Right renal pelvis (tissue), 4 donors: Measurements from ENCODE around the gene TP73. TPM values are rescaled to one million over a fixed set of nuclear protein-coding genes. Genes with fewer than 3 reads are reported as not detected.

Source experiments
- DNase-seq, 4 donors: peaks; one replicate each; pipeline ENCODE4 v3.0.0-alpha.2; 2013; ENCODE audit warnings: low read depth in 4 of 4, low spot score in 3 of 4, missing footprints in 1 of 4
- polyA plus RNA-seq, 4 donors: library from polyadenylated mRNA; unstranded; fragments of 120-200 nt; gene quantifications; one replicate each; pipeline ENCODE4 v1.2.1, GENCODE V29; 2013; ENCODE audit not compliant: insufficient read length in 4 of 4

Gene TP73
- polyA plus RNA-seq, 4 donors = 0.55 to 0.70 (median 0.62) TPM

DNA sequence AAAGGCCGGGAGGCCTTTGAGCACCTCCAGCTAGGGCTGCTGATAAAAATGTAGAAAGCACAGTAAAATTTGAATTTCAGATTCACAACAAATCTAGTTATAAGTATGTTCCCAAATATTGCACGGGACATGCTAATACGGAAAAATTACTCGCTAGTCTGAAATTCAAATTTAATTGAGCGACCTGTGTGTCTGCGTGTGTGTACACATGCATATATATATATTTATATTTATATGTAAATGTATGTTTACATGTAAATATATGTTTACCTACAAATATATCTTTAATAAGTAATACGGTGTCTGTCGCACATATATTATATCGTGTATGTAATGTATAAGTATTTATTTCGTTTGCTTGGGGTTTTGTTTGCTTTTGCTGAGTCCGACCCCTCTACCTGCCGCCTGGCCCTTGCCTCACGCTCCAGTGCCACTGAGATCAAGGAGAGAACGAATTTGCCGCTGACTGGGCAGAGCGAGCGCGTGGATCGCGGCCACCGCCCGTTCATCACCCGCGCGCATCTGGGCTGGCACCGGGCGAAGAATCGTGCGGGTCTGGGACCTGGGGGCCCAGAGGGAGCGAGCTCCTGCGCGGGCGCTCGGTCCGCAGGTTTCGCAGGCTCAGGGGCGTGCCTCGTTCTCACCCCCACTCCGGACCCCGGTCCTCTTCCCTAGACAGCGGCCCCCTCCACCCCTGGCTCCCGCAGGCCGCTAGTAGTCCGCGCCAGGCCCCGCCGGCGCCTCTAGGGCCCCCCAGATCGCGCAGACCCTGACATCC lies 1.9 kb upstream of the TP73 start:
- no peak for DNase-seq

DNA sequence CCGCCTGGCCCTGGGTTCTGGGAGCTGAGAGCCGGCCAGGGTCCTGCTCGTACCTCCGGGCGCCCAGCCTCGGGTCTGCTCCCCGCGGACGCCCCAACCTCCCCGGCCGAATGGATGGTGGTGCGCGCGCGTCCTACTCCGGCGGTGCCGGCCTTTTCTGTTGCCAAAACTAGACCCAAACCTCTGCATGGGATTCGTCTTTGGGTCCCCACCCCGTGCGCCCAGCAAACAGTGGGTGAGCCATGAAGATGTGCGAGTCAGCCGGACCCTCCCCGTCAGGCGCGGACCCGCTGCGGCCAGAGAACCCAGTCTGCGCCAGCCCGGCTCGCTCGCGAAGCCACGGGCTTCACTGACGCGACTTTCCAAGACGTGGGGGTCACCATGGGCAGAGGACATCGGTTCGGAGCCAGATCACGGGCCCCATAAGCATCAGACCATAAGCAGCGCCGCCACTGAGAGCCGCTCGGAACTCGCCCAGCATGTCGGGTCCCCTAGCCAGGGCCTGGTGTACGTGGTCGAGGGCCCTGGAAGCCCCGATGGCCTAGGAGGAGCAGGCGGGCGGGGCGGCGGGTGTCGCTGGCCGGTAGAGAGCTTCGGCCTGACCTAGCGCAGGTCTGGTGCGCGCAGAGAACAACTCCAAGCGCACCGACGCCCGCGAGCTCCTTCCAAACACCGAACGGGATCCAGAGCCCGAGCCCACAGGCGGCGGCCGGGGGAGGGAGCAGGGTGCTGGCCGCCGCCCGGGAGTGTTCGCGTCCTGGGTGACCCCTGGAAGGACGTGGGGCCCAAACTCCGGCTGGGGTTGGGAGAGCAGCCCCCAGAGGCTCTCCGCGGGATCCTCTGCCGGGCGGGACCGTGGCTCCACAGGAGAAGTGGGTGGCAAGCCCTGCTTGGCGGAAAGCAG lies 1.0 kb upstream of the TP73 start:
- no peak for DNase-seq

GRCh38 chr1:3652548-3653285 lies 401 bp downstream of the TP73 start:
- no peak for DNase-seq

- no peak for DNase-seq
Measured at GRCh38 chr1:3653286-3653618, 936 bp downstream of the TP73 start.

- DNase-seq = no peak
Measured at GRCh38 chr1:3654549-3655281, 2.4 kb downstream of the TP73 start.

DNA sequence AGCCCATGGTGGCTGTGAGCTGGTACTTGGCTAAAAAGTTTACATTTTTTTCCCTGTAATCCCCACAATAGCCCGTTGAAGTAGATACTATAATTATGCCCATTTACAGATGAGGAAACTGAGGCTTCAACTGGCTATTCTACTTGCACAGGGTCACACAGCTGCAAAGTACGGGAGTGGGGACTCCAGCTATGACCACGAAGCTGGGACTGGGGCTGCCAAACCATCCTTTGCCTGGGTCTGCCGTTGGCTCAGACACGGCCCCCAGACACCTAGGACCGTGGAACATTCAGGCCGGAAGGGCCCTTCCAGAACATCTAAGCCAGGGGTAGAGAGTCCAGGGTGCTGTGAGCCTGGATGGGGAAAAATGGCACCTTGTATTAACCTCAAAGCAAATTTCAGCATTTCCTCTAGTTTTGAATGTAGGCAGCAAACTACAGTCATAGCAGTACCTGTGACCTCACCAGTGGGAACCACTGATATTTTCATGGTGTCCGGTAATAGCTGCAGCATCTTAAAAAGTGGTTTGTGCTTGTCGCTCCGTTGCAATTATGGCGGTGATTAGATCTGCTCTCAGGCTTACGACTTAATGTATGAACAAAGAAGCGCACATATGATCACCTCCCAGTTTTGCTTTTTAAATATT lies 4.3 kb downstream of the TP73 start:
- DNase-seq = no peak

GRCh38 chr1:3657096-3657475 lies 4.8 kb downstream of the TP73 start:
- DNase-seq = no peak

- no peak for DNase-seq
Measured at GRCh38 chr1:3657578-3658230, 5.4 kb downstream of the TP73 start.

DNA sequence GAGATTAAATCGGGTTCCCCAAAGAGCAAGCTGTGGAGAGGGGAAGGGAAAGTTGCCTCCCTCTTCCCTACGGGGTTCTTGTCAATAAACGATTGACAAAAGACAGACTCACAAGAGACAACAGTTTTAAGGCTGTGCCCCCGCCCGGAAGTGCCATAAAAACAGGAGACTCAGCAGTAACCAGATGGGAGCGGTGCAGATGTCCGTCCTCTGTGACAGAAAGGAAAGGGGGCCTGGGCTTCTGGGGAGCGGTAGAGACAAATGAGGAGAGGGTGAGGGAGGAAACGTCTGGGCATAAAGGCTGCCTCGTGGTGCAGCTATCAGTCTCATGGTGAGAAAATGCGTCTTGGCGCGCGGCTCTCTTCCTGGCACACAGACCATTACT lies 5.9 kb downstream of the TP73 start:
- DNase-seq = no peak

- no peak for DNase-seq
Measured at GRCh38 chr1:3659093-3659492, 6.8 kb downstream of the TP73 start.

DNA sequence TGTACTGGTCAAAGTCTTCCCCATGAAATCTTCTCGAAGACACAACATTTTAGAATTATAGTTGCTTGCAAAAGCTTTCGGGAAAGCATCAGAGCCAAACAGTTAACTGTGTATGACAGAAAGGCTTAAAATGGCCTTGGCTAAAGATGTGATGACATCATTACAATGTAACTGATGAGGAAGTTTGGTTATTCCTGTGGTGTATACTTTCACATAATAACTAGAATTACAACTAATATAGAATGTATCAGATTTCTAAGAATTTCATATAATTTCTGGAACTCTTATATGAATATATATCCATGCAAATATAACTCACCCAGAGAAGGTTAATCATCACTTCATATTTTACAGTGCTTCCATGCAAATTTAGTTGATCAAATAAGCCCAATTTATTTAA lies 8.4 kb downstream of the TP73 start:
- DNase-seq = no peak

GRCh38 chr1:3661631-3662030 lies 9.3 kb downstream of the TP73 start:
- no peak for DNase-seq

- DNase-seq = no peak
Measured at GRCh38 chr1:3662080-3662671, 9.9 kb downstream of the TP73 start.

GRCh38 chr1:3663999-3664699 lies 11.8 kb downstream of the TP73 start:
- DNase-seq = no peak

DNA sequence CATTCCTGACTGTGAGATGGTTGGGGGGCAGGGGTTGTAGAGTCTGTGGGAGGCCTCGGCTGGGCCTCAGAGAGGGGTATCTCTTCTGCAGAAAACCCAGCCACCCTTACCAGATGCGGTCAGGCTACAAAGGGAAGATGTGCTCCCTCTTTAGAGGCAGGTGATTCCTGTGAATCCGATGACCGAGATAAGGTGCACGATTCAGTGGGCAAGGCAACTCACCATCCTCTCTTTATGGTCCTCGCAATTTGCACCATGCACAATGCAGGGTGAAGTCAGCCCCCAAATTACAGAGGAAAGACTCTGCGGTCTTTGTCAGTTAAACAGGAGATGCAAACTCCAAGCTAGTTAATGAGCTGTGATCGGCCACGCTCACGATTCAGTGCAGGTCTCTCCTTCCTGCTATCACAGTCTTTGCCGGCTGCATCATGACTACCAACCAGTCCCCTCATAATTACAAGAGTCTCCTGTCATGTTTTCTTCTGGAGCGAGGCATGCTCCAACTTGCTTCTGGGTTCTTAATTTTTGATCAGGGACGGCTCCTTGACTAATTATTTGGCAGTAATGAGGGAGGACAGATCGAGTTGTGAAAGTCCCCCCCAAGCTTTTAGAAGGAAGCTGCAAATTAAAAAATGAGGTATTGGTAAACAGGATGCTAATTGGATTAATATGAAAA lies 12.5 kb downstream of the TP73 start:
- no peak for DNase-seq

DNA sequence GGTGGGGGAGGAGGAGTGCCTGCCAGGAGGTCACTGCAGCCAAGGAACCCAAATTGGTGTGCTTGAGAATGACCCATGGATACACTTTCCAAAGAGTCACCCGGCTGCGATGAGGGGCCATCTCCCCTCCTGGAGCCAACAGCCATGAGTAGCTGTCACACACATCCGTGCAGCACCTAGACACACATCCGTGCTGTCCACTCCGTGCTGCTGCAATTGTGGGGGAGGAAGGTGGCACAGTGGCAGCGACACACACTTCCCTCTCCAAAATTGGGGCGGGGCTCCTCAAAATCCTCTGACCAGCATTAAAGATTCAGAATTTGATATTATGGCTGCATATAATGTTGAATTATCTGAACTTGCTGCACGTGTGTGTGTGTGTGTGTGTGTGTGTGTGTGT lies 15.8 kb downstream of the TP73 start:
- no peak for DNase-seq

DNA sequence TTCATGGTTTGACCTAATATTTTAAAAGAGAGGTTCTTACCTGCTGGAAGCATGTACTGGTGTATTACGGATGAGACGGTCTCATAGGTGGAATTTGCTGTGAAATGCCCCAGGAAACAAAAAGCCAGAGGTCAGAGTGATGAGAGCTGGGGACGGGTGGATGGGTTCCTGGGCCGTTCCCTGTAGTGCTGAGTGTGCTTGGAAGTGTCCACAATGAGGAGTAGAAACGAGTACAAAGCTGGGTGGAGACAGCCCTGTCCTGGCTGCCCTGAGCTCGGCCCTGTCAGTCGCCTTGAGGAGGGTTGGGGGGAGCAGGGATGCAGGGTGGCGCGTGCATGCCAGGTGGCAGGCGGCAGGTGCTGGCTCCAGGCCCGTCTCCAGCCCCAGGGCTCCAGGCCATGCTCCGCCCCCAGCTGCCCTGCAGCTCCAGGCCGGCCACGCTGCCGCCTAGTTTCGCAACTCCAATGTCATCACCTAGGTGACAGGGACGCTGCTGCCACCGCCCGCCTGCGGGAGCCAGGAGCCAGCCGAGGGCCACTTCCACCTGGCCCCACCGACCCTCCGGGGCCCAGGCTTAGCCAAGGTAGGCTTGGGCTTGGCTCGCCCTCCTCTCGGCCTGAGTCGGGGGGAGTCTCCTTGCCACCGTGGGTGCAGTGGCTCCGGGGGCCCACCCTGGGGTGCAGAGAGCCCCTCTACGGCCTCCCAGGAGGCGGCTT lies 16.4 kb downstream of the TP73 start:
- no peak for DNase-seq

DNA sequence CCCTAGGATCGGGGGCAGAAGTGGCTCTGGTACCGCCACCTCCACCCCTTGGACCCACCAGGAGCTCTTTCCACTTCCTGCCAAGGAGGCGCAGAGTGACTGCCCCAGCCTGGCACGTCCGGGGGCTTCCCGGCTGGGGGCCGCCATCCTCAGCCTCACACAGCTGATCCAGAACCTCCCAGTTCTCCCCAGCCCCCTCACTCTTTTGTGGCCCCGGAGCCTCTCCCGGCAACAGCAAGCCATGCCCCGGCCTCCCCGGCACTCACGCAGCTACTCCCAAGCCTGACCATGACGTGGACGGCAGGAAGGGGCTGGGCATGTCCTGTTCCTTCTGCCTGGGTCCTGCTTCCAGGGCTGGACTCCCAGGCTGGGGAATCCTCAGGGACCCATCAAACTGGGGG lies 17.1 kb downstream of the TP73 start:
- no peak for DNase-seq
